GM18909 (cell line): ENCODE data around the gene CD58.

Experiments used
- ATAC-seq: cut with Tn5 transposase; IDR thresholded peaks from one replicate; pipeline ENCODE4 v1.9.1; 2021; ENCODE audit warnings: mild to moderate bottlenecking; ENCODE audit not compliant: unreplicated experiment, poor library complexity

The CD58 gene

DNA sequence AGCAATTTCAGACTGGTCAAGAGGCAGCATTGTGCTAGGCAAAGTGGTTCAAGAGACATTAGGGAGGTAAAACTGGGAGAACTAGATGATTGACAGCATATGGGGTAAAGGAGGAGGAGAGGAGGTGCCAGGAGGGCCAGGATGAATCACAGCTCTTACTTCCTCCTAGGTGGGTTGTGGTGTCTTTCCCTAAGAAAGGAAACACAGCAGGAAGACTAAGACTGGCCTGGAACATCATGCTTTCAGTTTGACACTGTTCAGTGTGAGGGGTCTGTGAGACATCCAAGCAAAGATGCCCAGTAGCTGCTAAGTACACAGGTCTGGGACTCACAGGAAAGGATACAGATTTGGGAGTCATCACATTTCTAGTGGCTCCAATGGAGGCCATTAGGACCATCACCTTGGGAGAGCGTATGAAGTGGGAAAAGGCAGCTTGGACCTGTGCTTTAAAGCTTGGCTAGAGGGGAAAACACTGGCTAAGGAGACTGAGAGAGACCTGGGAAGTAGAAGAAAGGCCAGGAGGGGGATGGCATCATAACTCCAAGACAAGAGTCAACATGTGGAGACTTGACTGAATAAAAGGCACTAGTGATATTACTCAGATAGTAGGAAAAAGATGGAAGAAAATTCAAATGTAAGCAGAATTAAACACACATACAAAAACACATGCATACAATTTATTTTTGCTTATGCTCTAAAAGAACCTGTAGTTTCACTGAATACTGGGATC is 17.3 kb downstream of the CD58 start:
- ATAC-seq = no peak

- no peak for ATAC-seq
These were observed 24.4 kb downstream of the CD58 start for GRCh38 chr1:116546354-116546977.

- peak; percentile 22 for ATAC-seq
These were observed 25.5 kb downstream of the CD58 start for GRCh38 chr1:116545359-116545705.

DNA sequence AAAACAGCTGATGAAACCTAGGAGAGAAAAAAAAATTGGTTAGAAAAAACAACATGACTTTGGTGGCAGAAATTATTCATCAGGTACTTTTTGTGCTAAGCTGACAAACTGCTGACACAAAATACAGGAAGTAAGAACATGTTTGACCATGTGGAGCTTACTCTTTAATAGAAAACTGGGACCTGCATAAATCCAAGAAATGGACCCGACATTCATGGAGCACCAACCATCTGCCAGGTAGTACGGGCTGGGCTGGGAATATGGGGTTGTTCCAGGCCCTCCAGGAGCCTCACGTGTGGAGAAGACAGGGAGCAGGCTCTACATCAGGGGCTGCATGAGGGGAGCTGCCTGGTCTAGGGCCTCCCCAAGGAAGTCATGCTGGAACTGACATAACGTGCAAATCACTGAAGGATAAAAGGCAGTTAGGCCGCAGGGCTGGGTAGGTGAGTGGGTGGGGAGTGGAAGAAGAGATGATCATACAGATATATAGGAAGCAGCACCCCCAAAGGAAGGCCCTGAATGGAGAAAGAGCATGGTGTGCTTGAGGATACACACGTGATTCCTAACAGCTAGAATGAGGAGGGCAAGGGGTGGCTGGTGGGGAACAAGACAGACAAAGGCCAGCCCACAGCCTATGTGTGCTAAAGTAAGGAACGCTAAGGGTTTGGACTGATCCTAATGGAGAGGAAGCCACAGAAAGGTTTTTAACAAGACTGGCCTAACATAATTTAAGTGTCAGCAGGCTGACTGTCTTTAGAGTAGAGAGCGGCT is 26.1 kb downstream of the CD58 start:
- ATAC-seq = peak; percentile 53

- peak; percentile 51 for ATAC-seq
These were observed 30.7 kb downstream of the CD58 start for GRCh38 chr1:116540088-116540487.

DNA sequence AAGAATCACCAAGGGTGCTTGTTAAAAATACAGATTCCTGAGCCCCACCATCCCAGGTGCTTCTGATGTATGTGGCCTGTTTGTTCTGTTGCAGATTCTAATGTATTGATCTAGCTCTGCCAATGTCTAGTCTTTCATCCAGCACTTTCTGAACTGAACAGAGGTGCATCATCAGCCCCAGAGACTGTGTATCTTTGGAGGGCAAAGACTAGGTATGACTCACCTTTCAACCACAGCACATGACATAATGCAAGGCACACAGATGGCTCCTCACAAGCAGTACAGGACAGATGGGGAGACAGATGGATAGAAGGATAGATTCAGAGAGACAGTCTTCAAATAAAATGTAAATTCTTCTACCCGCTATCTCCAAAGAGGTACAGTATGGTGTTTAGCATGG is 32.3 kb downstream of the CD58 start:
- ATAC-seq = peak; percentile 83

DNA sequence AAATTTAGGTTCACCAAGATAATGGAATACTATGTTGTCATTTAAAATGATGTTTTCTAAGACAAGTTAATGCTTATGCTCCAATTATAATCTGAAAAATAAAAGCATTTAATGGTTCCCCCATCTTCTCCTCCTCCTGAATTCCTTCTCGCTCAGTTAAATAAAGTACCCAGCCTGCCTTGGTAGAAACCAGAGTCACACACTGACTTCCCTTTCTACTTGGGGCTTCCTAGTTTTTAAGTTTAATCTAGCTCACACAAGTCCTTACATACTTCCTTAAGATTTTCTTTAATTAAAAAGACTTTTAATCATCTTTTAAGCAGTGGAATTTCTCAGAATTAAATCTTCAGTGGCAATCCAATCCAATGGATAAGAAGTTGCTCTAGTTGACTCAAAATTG is 32.9 kb downstream of the CD58 start:
- ATAC-seq = no peak

- no peak for ATAC-seq
These were observed 33.6 kb downstream of the CD58 start for GRCh38 chr1:116537040-116537831.

DNA sequence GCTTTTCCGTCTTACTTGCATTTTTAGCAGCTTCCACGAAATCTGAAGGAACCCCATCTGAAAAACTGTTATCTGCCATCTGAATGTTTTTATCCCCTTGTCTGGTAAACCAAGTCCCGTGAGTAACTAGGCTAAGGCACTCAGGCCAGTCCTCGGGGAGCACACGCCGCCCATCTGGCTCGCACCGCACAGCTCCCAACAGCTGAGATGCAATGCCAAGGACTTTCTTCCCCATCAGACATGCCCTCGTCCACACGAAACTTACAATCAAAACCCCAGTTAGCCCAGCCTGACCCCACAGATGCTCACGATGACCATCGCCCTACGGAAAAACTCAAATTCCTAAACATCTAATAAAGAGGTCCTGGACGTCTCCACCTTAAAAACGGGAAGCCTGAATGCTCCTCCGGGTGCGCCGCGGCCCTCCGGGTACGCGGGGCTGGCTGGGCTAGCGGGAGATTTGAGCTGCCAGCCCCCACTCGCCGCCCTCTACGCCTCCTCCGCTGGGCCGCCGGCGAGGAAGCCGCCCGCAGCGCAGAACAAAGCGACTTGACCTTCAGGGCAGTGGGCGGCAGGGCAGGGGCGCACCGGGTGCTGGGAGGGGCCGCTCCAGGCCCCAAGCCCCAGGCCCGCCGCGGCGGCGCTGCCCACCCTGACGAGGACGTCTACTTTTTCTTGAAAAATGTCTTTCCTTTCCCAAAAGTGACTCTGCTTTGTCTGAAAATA is 36.6 kb downstream of the CD58 start:
- ATAC-seq = no peak

GRCh38 chr1:116533429-116533820 is 37.4 kb downstream of the CD58 start:
- no peak for ATAC-seq

DNA sequence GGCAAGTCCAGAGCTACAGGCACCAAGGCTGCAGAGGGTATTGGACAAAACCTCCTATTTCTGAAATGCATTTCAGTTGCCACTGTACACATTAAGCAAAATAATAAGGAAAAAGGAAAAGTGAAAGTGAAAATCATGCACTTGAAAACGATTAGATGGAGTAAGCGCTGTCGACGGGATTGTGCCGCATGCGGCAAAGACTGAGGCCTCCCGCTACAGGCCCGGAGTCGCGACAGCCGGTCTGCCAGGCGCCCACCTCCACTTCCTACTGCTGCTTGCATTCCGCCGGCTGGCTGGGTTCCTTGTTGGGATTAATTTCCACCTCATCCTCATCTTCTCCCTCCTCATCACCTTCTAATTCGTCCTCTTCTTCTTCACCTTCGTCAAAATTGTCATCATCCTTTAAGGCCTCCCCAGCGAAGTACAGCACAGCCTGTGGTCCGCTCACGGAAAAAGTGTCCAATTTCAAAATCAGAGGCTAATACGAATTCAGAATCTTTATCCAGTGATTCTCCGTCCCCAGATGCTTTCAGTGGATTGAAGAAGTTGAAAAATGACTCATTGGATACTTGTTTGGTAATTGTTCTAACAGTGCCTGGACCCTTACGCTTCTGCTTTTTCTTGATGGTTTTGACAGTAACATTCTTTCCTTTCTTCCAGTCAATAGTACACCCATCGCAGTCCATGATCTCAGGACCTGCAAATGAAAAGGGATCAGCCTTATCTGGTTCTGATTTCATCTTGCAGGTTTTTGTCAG is 38.0 kb downstream of the CD58 start:
- ATAC-seq = no peak

- no peak for ATAC-seq
These were observed 38.9 kb downstream of the CD58 start for GRCh38 chr1:116531917-116532316.

- ATAC-seq = no peak
These were observed 41.1 kb downstream of the CD58 start for GRCh38 chr1:116529681-116530080.

DNA sequence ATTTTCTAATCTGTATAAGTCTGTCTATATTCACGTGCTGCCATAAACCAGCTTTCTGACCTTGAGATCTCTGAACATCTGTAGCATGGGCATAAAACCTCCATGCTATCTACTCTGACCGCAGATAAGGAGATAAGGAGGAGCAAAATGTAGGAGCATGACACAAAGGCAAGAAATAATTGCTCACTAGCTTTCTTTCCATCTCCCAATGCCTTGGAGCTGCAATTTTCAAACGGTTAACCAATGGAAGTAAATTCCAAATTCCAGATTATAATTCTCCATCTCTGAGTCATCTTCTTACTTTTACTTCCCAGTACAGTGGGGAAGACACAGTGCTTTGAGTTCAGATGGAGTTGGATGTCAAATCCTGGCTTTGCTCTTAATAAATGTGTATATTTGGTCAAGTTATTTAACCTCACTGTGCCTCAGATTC is 41.6 kb downstream of the CD58 start:
- no peak for ATAC-seq

GRCh38 chr1:116528329-116529083 is 42.3 kb downstream of the CD58 start:
- no peak for ATAC-seq

DNA sequence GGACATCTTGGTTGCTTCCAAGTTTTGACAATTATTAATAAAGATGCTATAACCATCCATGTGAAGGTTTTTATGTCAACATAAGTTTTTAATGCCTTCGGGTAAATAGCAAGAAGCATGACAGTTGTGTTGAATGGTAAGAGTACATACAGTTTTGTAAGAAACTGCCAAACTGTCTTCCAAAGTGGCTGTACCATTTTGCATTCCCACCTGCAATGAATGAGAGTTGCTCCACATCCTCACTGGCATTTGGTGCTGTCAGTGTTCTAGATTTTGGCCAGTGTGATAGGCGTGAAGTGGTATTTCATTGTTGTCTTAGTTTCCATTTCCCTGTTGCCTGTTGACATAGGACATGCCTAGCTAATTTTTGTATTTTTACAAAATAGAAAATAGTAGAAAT is 45.4 kb downstream of the CD58 start:
- ATAC-seq = no peak

DNA sequence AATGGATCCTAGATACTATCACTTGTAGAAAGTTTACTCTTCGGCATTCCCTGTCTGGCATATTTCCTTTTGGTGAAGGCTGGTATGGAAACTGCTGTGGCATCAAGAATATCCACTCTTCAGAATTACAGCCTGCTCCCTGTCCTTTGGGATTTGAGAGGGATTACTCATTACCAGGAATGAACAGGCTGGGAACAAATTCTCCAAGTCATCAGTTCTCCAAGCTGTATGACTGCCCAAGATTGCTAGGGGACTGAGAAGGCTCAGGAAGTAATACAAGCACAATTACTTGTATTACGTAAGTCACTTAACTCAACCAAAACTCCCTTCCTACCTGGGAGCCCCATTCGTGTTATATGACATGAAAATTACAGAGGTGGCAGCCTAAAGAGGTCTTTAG is 49.6 kb downstream of the CD58 start:
- no peak for ATAC-seq

GRCh38 chr1:116518400-116518799 is 52.4 kb downstream of the CD58 start:
- no peak for ATAC-seq

GRCh38 chr1:116516631-116517030 is 54.2 kb downstream of the CD58 start:
- ATAC-seq = no peak
